NCI-H1694 treated with DMSO at 0.1 percent for 48 hours (cell line): ENCODE results near the gene FCAMR.

ENCODE experiments used
- DNase-seq: peaks from one replicate; lab custom pipeline; 2025; lab: John Stamatoyannopoulos, UW

FCAMR gene

GRCh38 chr1:206909161-206909882, 60.9 kb downstream of the FCAMR start:
- DNase-seq = peak; percentile 22

GRCh38 chr1:206908038-206908437, 62.2 kb downstream of the FCAMR start:
- no peak for DNase-seq
